GM12878 (cell line): Measurements from ENCODE around the gene CMSS1. TPM values are rescaled to one million over a fixed set of nuclear protein-coding genes. Genes with fewer than 3 reads are reported as not detected.

Experiments used
- ATAC-seq: fragments of 200-7000 bp; cut with Tn5 transposase; 3 replicates; pipeline ENCODE4 v1.9.1; 2020; ENCODE audit warnings: mild to moderate bottlenecking, moderate library complexity
- BruUV-seq: library from RNA; stranded (reverse); fragments of 400-500 nt; replicated peaks from 2 replicates; lab custom pipeline; 2021; lab: Mats Ljungman, UMichigan
- CTCF ChIA-PET: fragments of 300-600 bp; sonication (Branson Sonifier 250); formaldehyde crosslinking; extraction: SDS; loops from one replicate; lab custom pipeline; 2021; ENCODE audit warnings: inconsistent platforms; lab: Yijun Ruan, JAX
- POLR2A ChIA-PET: fragments of 350-600 bp; formaldehyde crosslinking; extraction: SDS; loops from one replicate; lab custom pipeline; 2021; ENCODE audit warnings: inconsistent platforms; lab: Charles Lee
- RAD21 ChIA-PET: fragments of 300-600 bp; sonication (Branson Sonifier 250); formaldehyde crosslinking; loops from one replicate; lab custom pipeline; 2023; ENCODE audit warnings: antibody characterized with exemption; ENCODE audit not compliant: unreplicated experiment; lab: Charles Lee
- SMC1A ChIA-PET: fragments of 300-600 bp; sonication (Branson Sonifier 250); formaldehyde crosslinking; loops from one replicate; lab custom pipeline; 2023; ENCODE audit not compliant: unreplicated experiment, uncharacterized antibody; lab: Charles Lee
- DNase-seq: peaks from one replicate; pipeline ENCODE4 v3.0.0-alpha.2; 2011; ENCODE audit warnings: low read depth, low spot score
- FAIRE-seq: peaks from 3 replicates; lab custom pipeline; 2011; peaks lifted over from hg19 to GRCh38; lab: Jason Lieb, UNC
- H2AFZ ChIP-seq: 2 replicates; pipeline ENCODE4 v1.6.0; 2011; ENCODE audit warnings: low read depth, low read length, control low read depth; ENCODE audit not compliant: control insufficient read depth
- H3K27ac ChIP-seq: 2 replicates; pipeline ENCODE4 v1.5.1; 2011; ENCODE audit warnings: control low read depth; ENCODE audit not compliant: control insufficient read depth, insufficient read depth
- H3K27me3 ChIP-seq, 2 experiments: replicated peaks in 1 of 2; 2 replicates each; pipeline versions ENCODE4 v1.6.0 to v1.6.1; 2011; ENCODE audit warnings: low read length in 1 of 2; ENCODE audit not compliant: control insufficient read depth in 2 of 2, insufficient read depth in 2 of 2
- H3K36me3 ChIP-seq, 2 experiments: 2 replicates each; pipeline ENCODE4 v1.5.1; 2011; ENCODE audit warnings: low read length in 1 of 2; ENCODE audit not compliant: control insufficient read depth in 2 of 2, insufficient read depth in 2 of 2
- H3K4me1 ChIP-seq: 2 replicates; pipeline ENCODE4 v1.6.1; 2011; ENCODE audit warnings: mild to moderate bottlenecking, low read length, moderate library complexity, mixed read lengths; ENCODE audit not compliant: control insufficient read depth, insufficient read depth
- H3K4me2 ChIP-seq: 2 replicates; pipeline ENCODE4 v1.6.0; 2011; ENCODE audit warnings: control low read depth; ENCODE audit not compliant: control insufficient read depth, insufficient read depth
- H3K4me3 ChIP-seq: fragments of 200-600 bp; sonication (generic); 2 replicates; pipeline ENCODE4 v1.5.1; 2016
- H3K79me2 ChIP-seq: 2 replicates; pipeline ENCODE4 v1.6.0; 2011; ENCODE audit warnings: low read length; ENCODE audit not compliant: control insufficient read depth, insufficient read depth
- H3K9ac ChIP-seq: 2 replicates; pipeline ENCODE4 v1.8.0; 2011; ENCODE audit warnings: low read length, control low read depth, mixed read lengths; ENCODE audit not compliant: control insufficient read depth, insufficient read depth
- H3K9me3 ChIP-seq: replicated peaks from 3 replicates; pipeline ENCODE4 v1.5.1; 2011; ENCODE audit warnings: mild to moderate bottlenecking, low read length; ENCODE audit not compliant: control insufficient read depth, insufficient read depth
- H4K20me1 ChIP-seq: 2 replicates; pipeline ENCODE4 v1.6.0; 2011; ENCODE audit not compliant: control insufficient read depth, insufficient read depth
- BCL3 ChIP-seq: IDR thresholded peaks from 2 replicates; pipeline ENCODE4 v1.6.1; 2011; ENCODE audit warnings: borderline replicate concordance, low read depth, mild to moderate bottlenecking, moderate library complexity, low read length; ENCODE audit not compliant: insufficient read depth, poor library complexity, severe bottlenecking
- ELK1 ChIP-seq: IDR thresholded peaks from 2 replicates; pipeline ENCODE4 v1.6.1; 2012; ENCODE audit warnings: low read depth, low read length, improper control_type of control experiment
- NR2F1 ChIP-seq: fragments of 450-650 bp; conservative IDR thresholded peaks from 2 replicates; pipeline ENCODE4 v1.6.1; 2017; ENCODE audit warnings: mild to moderate bottlenecking
- RAD51 ChIP-seq: fragments of 450-650 bp; IDR thresholded peaks from 2 replicates; pipeline ENCODE4 v1.6.1; 2016; ENCODE audit warnings: moderate library complexity, mild to moderate bottlenecking, inconsistent platforms
- SPI1 ChIP-seq: IDR thresholded peaks from 2 replicates; pipeline ENCODE4 v1.6.1; 2011; ENCODE audit warnings: low read depth, mild to moderate bottlenecking, low read length, moderate library complexity, borderline replicate concordance; ENCODE audit not compliant: insufficient read depth
- ZBTB4 ChIP-seq: fragments of 450-650 bp; formaldehyde crosslinking; IDR thresholded peaks from 2 replicates; pipeline ENCODE4 v1.4.0; 2022; ENCODE audit warnings: mild to moderate bottlenecking, moderate library complexity
- WGBS: methylation state at CpG from one replicate; pipeline ENCODE4 v1.1.6; 2016; ENCODE audit warnings: low lambda C conversion rate; ENCODE audit not compliant: insufficient replicate concordance, insufficient coverage; ENCODE audit errors: missing lambda C conversion rate; 5-methylcytosine and 5-hydroxymethylcytosine counted together
- in situ Hi-C: fragments of 300-500 bp; cut with MboI; formaldehyde crosslinking; loops from 9 replicates; pipeline ENCODE4 v1.14.3; 2018; ENCODE audit warnings: mixed read lengths
- intact Hi-C: fragments of 100-400 bp; cut with micrococcal nuclease; formaldehyde crosslinking; loops from one replicate; pipeline ENCODE4 v1.14.2; 2022; ENCODE audit not compliant: unreplicated experiment
- polyA plus RNA-seq, 11 experiments: library from polyadenylated mRNA; depleted of rRNA in 4 of 11; unstranded in 6 of 11; stranded (reverse) in 5 of 11; fragments of >200 nt; fragmentation: Nextera tagmentation in 4 of 11; fragmentation: Illumina TruSeq in 1 of 11; extraction: Ambion mirVana in 4 of 11; extraction: Trizol in 1 of 11; gene quantifications; 1 replicate in 1 of 11; 2 replicates in 10 of 11; pipeline versions ENCODE4 v1.2.1 to v1.2.3, GENCODE V29; 2011 to 2016; ENCODE audit warnings: inconsistent platforms in 2 of 11, missing spikeins in 2 of 11, low read depth in 1 of 11
- total RNA-seq, 4 experiments: library from RNA; depleted of rRNA in 3 of 4; stranded (reverse); fragments of >200 nt in 3 of 4; fragmentation: Illumina TruSeq in 1 of 4; extraction: Trizol in 1 of 4; gene quantifications; 2 replicates each; pipeline versions ENCODE4 v1.2.1 to v1.2.3, GENCODE V29; 2013 to 2021

CMSS1 gene
- total and polyA plus RNA-seq, 10 of the 15 experiments (the other 5 are each of a cell fraction or from before 2014, with no cell fraction given): 31.0 to 118 (median 70.1) TPM

- no peak for ATAC-seq
- in situ Hi-C loops: no loop called here
- DNase-seq: no peak
- no TSS peak for BruUV-seq
- H4K20me1 ChIP-seq: no peaks in the 10 kb centered on the region
- H3K36me3 ChIP-seq: no peaks in the 10 kb centered on the region; a peak in 1 of 4 replicates
- no peak overlapping the region for H3K27ac ChIP-seq
- ChIA-PET POLR2A (no interaction called here), SMC1A (no interaction called here), RAD21 (no interaction called here), CTCF (no interaction called here)
- H2AFZ ChIP-seq: no peak overlapping the region
- TF ChIP-seq RAD51: no peak
- TF ChIP-seq SPI1: no peak
- TF ChIP-seq ELK1: no peak
- TF ChIP-seq BCL3: no peak
- no peak for TF ChIP-seq NR2F1
- TF ChIP-seq ZBTB4 (CRISPR knock-in tag): no peak
- no peak overlapping the region for H3K9ac ChIP-seq
- intact Hi-C loops: no loop called here
- no peaks in the 10 kb centered on the region for H3K9me3 ChIP-seq
- no peaks in the 10 kb centered on the region for H3K79me2 ChIP-seq
- no peaks in the 10 kb centered on the region for H3K4me1 ChIP-seq
- no peaks in the 10 kb centered on the region for H3K27me3 ChIP-seq
- FAIRE-seq: no peak
- H3K4me3 ChIP-seq: no peak overlapping the region
- 84% methylated on average over 7 of the region's 7 CpGs for WGBS
- H3K4me2 ChIP-seq: no peak overlapping the region
Measured at GRCh38 chr3:99928771-99929744, 111.4 kb downstream of the CMSS1 start.
